ENCODE data around the gene TNP1.

Gene TNP1

GRCh38 chr2:216872624-216873023 lies 12.8 kb upstream of the TNP1 start:
- no peak for DNase-seq

- no peak for DNase-seq
Observed at GRCh38 chr2:216872040-216872439, 12.2 kb upstream of the TNP1 start.

GRCh38 chr2:216871333-216871934 lies 11.6 kb upstream of the TNP1 start:
- DNase-seq, result no peak

- DNase-seq, result no peak
Observed at GRCh38 chr2:216870508-216871332, 10.9 kb upstream of the TNP1 start.

- no peak for DNase-seq
Observed at GRCh38 chr2:216866515-216867095, 6.7 kb upstream of the TNP1 start.

GRCh38 chr2:216865658-216866057 lies 5.8 kb upstream of the TNP1 start:
- no peak for DNase-seq

- no peak for DNase-seq
Observed at GRCh38 chr2:216863946-216864345, 4.1 kb upstream of the TNP1 start.

- DNase-seq, result no peak
Observed at GRCh38 chr2:216862628-216863398, 2.9 kb upstream of the TNP1 start.

- DNase-seq, result no peak
Observed at GRCh38 chr2:216860426-216861137, 718 bp upstream of the TNP1 start.

GRCh38 chr2:216858312-216858711 lies 1.6 kb downstream of the TNP1 start:
- no peak for DNase-seq

- no peak for DNase-seq
Observed at GRCh38 chr2:216857131-216857550, 2.7 kb downstream of the TNP1 start.

GRCh38 chr2:216856406-216857065 lies 3.3 kb downstream of the TNP1 start:
- DNase-seq, result no peak

GRCh38 chr2:216855605-216856004 lies 4.3 kb downstream of the TNP1 start:
- no peak for DNase-seq

- no peak for DNase-seq
Observed at GRCh38 chr2:216855079-216855478, 4.8 kb downstream of the TNP1 start.

- DNase-seq, result no peak
Observed at GRCh38 chr2:216851486-216852090, 8.3 kb downstream of the TNP1 start.

- no peak for DNase-seq
Observed at GRCh38 chr2:216850665-216851322, 9.1 kb downstream of the TNP1 start.

- DNase-seq, result no peak
Observed at GRCh38 chr2:216849987-216850386, 9.9 kb downstream of the TNP1 start.

- no peak for DNase-seq
Observed at GRCh38 chr2:216845426-216845825, 14.4 kb downstream of the TNP1 start.

- no peak for DNase-seq
Observed at GRCh38 chr2:216842636-216843035, 17.2 kb downstream of the TNP1 start.

GRCh38 chr2:216839688-216840087 lies 20.2 kb downstream of the TNP1 start:
- no peak for DNase-seq

- no peak for DNase-seq
Observed at GRCh38 chr2:216838151-216838550, 21.7 kb downstream of the TNP1 start.

Data from NCI-H1694 (cell line).